Activated CD8-positive, alpha-beta T cell treated with anti-CD3 and anti-CD28 coated beads, Interleukin-2, amount 10 ng/mL, durations not matched to agents 7 days and 5 days (primary cell): ENCODE data around the gene KCNT1. TPM values are rescaled to one million over a fixed set of nuclear protein-coding genes. Genes with fewer than 3 reads are reported as not detected.

Experiments used
- ATAC-seq: fragments of 150-1000 bp; cut with Tn5 transposase; one replicate; pipeline ENCODE4 v1.10.0; 2021; ENCODE audit warnings: moderate library complexity
- CTCF ChIA-PET: fragments of 350-600 bp; sonication (Branson Sonifier 250); formaldehyde crosslinking; loops from one replicate; lab custom pipeline; 2021; ENCODE audit warnings: antibody characterized with exemption; lab: Charles Lee
- POLR2A ChIA-PET: fragments of 350-600 bp; sonication (Branson Sonifier 250); formaldehyde crosslinking; loops from one replicate; lab custom pipeline; 2021; ENCODE audit warnings: antibody characterized with exemption; lab: Charles Lee
- DNase-seq: peaks from one replicate; pipeline ENCODE4 v3.0.0-alpha.2; 2020
- H3K27ac Mint-ChIP-seq: one replicate; pipeline ENCODE4 v1.8.0; 2021; ENCODE audit warnings: mild to moderate bottlenecking, mixed read lengths
- H3K27me3 Mint-ChIP-seq: one replicate; pipeline ENCODE4 v1.8.0; 2021; ENCODE audit warnings: low read depth, mixed read lengths
- H3K36me3 Mint-ChIP-seq: one replicate; pipeline ENCODE4 v1.8.0; 2021; ENCODE audit warnings: low read depth, mixed read lengths
- H3K4me1 Mint-ChIP-seq: one replicate; pipeline ENCODE4 v1.8.0; 2021; ENCODE audit warnings: low read depth, mixed read lengths
- H3K4me3 Mint-ChIP-seq: one replicate; pipeline ENCODE4 v1.8.0; 2021; ENCODE audit warnings: mild to moderate bottlenecking, mixed read lengths
- H3K9me3 Mint-ChIP-seq: one replicate; pipeline ENCODE4 v1.8.0; 2022; ENCODE audit warnings: mixed read lengths; ENCODE audit not compliant: insufficient read depth
- total RNA-seq, 2 experiments: library from RNA; stranded (reverse); gene quantifications; one replicate each; pipeline ENCODE4 v1.2.3, GENCODE V29; 2021

Gene KCNT1
- total RNA-seq, 2 experiments from 2014 or later: not detected

DNA sequence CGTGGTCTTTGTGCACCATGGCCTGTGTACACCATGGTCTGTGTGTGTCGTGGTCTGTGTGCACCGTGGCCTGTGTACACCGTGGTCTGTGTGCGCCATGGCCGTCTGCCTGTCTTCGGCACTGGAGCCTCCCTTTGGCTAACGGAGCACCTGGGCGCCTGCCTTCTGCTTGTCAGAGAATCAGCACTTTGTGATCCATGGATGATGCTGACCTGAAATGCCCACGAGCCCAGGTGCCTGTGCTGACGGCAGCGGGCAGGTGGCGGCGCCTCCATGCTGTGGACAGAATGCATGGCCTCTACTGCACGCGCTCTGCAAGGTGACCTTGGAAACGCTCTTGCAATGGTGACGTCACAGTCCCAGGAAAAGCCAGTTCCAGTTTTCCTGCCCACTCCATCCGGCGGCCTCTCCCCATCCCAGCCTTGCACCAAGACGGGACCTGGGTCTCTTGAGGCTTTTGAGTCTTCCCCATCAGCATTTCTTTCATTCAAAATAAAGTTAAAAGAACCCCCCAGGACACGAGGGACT is 24.3 kb upstream of the KCNT1 start:
- Mint-ChIP-seq H3K9me3 (no peaks in the 10 kb centered on the region), H3K27ac (no peak overlapping the region), H3K4me1 (no peaks in the 10 kb centered on the region), H3K4me3 (no peak overlapping the region), H3K36me3 (no peaks in the 10 kb centered on the region), H3K27me3 (no peaks in the 10 kb centered on the region)
- ChIA-PET POLR2A (no interaction called here), CTCF (no interaction called here)
- ATAC-seq (no peak), DNase-seq (no peak)

DNA sequence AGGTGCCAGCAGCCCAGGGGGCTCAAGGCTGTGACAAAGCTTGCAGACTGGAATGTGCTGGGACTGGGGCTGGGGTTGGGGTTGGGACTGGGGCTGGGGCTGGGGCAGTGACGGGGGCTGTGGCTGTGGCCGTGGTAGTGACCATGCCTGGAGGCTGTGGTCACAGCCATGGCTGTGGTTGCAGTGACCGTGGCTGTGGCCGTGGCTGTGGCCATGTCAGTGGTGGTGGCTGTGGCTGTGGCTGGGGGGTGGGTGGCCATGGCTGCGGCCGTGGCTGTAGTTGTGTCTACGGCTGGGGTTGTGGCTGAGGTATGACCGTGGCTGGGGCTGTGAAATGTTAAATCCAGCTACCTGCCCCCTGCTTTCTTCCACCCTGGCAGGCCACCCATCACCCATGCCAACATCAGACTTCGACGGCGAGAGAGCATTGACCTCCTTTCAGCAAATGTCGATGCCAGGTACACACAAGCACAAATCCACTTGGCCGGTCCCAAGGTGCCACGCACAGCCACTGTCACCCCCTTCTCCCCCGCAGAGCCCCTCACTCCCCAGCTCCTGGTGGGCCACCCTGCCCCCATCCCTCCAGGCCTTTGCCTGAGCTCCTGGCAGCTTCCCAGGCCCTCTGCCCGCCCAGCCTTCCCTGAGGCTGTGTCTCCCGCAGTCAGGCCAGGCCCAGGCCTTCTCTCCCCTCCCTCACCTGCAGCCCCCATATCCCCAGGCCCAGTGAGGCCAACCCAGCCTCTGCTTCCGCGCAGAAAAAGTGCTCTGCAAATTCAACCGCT is 23.6 kb upstream of the KCNT1 start:
- Mint-ChIP-seq H3K4me1 (no peaks in the 10 kb centered on the region), H3K27ac (no peak overlapping the region), H3K36me3 (no peaks in the 10 kb centered on the region), H3K4me3 (no peak overlapping the region), H3K9me3 (no peaks in the 10 kb centered on the region), H3K27me3 (no peaks in the 10 kb centered on the region)
- ATAC-seq (no peak), DNase-seq (no peak)
- ChIA-PET CTCF (no interaction called here), POLR2A (no interaction called here)

DNA sequence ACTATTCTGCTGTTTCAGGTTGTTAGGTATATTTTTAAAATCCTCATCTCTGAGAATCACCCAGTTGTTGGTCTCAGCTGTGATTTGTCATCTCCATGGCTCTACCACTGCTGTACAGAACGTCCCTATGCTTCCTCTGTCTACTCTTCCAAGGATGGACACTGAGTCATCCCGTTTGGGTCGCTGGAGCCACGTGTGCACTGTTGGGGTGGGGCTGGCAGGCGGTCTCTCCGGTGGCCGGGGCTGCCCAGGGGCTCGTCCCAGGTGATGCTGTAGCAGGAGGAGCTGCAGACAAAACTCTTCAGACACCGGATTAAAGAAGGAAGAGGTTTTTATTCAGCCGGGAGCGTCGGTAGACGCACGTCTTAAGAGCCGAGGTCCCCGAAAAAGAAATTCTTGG is 21.9 kb upstream of the KCNT1 start:
- Mint-ChIP-seq H3K4me3 (no peak overlapping the region), H3K27ac (no peak overlapping the region), H3K27me3 (no peaks in the 10 kb centered on the region), H3K9me3 (no peaks in the 10 kb centered on the region), H3K4me1 (no peaks in the 10 kb centered on the region), H3K36me3 (no peaks in the 10 kb centered on the region)
- no peak for DNase-seq
- ChIA-PET CTCF (no interaction called here), POLR2A (no interaction called here)
- ATAC-seq: no peak

DNA sequence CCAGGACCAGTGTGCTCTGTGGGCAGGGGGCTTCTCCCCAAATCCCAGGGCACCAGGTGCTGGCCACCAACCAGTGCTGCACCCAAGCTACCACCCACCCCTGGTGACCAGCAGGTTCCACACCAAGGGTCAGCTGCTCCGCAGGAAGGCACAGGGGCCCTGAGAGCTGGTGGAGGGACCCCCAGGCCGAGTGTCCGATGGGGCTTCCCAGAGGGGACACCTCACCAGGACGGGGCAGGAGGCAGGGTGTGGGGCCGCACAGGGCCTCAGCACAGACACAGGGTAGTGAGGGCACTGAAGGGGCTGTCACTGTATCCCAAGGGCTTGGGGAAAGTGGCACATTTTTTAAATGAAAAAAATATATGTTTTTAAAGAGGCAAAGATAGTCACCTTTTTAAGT is 20.8 kb upstream of the KCNT1 start:
- ChIA-PET POLR2A (no interaction called here), CTCF (no interaction called here)
- no peak for DNase-seq
- no peaks in the 10 kb centered on the region for H3K36me3 Mint-ChIP-seq
- no peaks in the 10 kb centered on the region for H3K27me3 Mint-ChIP-seq
- H3K4me1 Mint-ChIP-seq: no peaks in the 10 kb centered on the region
- ATAC-seq: no peak
- no peak overlapping the region for H3K27ac Mint-ChIP-seq
- no peaks in the 10 kb centered on the region for H3K9me3 Mint-ChIP-seq
- H3K4me3 Mint-ChIP-seq: no peak overlapping the region

DNA sequence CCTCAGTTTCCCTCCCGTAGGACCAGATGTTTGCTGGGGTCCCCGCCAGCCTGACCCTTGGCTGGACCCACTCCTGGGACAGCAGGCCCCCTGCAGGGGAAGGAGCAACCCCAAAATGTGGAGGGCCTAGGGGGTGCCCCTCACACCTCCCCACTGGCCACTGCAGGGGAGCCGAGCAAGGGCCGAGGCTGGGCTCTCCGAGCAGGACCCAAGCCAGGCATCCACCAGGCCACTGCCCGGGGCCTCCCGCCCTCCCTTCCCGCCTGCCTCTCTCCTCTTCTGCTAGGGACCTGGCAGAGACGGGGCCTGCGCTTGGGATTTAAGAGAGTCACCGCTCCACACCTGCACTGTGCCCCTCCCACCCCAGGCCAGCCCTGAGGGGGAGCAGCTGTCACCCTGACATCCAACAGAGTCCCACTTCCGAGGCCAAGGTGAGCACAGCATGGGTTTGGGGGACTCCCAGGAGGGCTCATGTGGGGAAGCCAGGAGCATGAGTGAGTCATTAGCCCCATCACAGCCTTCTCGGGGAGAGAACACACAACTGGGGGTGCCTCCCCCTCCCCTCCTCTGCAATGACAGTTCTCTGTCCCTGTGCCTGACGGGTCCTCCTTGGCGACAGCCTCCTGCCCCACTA is 18.5 kb upstream of the KCNT1 start:
- no peak for DNase-seq
- no peaks in the 10 kb centered on the region for H3K36me3 Mint-ChIP-seq
- H3K27me3 Mint-ChIP-seq: no peaks in the 10 kb centered on the region
- ChIA-PET CTCF (no interaction called here), POLR2A (no interaction called here)
- H3K27ac Mint-ChIP-seq: no peak overlapping the region
- ATAC-seq: no peak
- no peaks in the 10 kb centered on the region for H3K4me1 Mint-ChIP-seq
- H3K4me3 Mint-ChIP-seq: no peak overlapping the region
- no peaks in the 10 kb centered on the region for H3K9me3 Mint-ChIP-seq

DNA sequence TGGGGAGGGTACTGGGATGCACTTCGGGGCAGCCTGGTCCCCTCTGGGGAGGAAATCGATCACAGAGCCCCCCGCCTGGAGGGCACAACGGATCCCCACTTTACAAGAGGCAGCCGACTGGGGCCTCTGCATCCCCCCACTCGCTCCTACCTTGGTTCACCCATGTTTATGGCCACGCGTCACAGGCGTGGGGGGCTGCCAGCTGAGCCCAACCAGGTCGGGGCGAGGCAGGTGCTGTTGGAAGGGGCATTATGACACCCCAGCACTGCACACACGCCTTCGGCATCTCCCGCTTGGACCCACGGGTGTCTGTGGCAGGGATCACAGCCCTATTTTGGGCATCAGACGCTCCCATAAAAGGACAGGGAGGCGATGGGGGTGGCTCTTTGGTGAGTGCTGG is 17.3 kb upstream of the KCNT1 start:
- H3K27me3 Mint-ChIP-seq: no peaks in the 10 kb centered on the region
- no peak overlapping the region for H3K27ac Mint-ChIP-seq
- H3K4me3 Mint-ChIP-seq: no peak overlapping the region
- no peaks in the 10 kb centered on the region for H3K36me3 Mint-ChIP-seq
- ATAC-seq: no peak
- DNase-seq: no peak
- CTCF ChIA-PET: no interaction called here
- no peaks in the 10 kb centered on the region for H3K4me1 Mint-ChIP-seq
- POLR2A ChIA-PET: no interaction called here
- H3K9me3 Mint-ChIP-seq: no peaks in the 10 kb centered on the region

DNA sequence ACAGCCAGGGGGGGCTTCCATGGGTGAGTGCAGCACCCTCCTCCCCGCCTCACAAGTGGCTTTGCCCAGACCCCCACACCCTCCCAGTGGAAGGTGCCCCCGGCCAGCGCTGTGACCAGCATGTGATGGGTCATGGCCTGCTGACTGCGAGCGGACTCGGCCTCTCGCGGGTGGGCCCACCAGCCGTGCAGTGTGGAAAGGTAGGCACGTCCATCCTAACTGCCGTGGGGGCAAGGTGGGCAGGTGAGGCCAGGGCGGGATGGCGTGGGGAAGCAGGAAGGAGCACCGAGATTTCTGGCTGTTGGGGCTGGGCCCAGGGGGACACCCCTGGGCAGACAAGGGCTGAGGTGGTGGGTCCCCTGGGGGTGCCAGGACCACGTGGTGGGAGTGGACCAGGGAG is 14.8 kb upstream of the KCNT1 start:
- no peak for DNase-seq
- no peaks in the 10 kb centered on the region for H3K27me3 Mint-ChIP-seq
- H3K4me3 Mint-ChIP-seq: no peak overlapping the region
- no peak for ATAC-seq
- no peaks in the 10 kb centered on the region for H3K36me3 Mint-ChIP-seq
- no peaks in the 10 kb centered on the region for H3K4me1 Mint-ChIP-seq
- no peak overlapping the region for H3K27ac Mint-ChIP-seq
- H3K9me3 Mint-ChIP-seq: no peaks in the 10 kb centered on the region
- POLR2A ChIA-PET: no interaction called here
- CTCF ChIA-PET: no interaction called here

DNA sequence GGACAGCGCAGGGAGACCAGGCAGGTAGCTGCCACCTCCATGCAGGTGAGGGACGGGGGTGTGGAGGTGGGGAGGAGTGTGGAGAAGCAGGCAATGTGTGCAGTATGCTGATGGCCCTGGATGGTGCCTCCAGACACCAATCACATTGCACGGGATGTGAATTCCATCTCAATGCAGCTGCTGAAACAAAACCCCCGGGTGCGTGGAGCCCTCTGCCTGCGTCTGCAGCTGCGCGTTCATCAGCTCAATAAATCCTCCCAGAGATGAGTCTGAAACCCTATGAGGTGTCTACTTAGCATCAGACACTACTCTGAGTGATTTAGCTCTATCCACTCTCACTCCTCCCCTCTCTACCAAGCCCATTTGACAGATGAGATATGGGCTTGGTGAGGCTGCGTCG is 13.0 kb upstream of the KCNT1 start:
- ChIA-PET CTCF (no interaction called here), POLR2A (no interaction called here)
- Mint-ChIP-seq H3K4me3 (no peak overlapping the region), H3K27ac (no peak overlapping the region), H3K4me1 (no peaks in the 10 kb centered on the region), H3K36me3 (no peaks in the 10 kb centered on the region), H3K27me3 (no peaks in the 10 kb centered on the region), H3K9me3 (no peaks in the 10 kb centered on the region)
- ATAC-seq: no peak
- no peak for DNase-seq

DNA sequence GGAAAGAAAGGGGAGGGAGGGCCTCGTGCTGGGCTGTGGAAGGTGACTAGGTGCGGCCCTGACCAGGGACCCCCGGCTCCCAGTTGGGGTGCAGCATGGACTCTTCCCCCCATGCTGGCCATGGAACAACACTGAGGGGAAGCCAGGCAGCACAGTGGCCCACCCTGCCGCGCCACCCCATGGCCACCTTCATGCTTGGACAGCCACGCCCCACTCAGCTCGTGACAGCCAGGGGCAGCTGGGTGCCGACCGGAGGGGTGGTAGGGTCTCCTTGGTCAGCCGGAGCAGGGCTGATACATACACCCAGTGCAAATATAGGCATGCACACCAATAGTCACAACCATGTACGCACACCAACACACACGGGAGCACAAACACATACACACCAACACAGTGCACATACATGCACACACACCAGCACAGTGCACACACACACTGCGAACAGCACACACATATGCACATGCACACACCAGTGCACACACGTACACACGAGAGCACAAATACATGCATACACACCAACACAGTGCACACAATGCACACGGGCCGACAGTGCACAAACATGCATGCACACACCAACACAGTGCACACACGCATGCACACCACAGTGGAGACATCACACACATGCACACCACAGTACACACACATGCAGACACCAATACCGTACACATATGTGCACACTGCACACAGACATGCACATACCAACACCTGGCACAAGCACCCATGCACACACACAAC is 11.0 kb upstream of the KCNT1 start:
- H3K9me3 Mint-ChIP-seq: no peaks in the 10 kb centered on the region
- H3K36me3 Mint-ChIP-seq: no peaks in the 10 kb centered on the region
- ChIA-PET CTCF (interaction anchor here (0.5 kb wide), 1 partner anchor 257 kb away, joined by 3 read pairs; no protein-coding TSS in a partner anchor), POLR2A (no interaction called here)
- no peak overlapping the region for H3K27ac Mint-ChIP-seq
- no peak overlapping the region for H3K4me3 Mint-ChIP-seq
- ATAC-seq (no peak), DNase-seq (no peak)
- no peaks in the 10 kb centered on the region for H3K27me3 Mint-ChIP-seq
- no peaks in the 10 kb centered on the region for H3K4me1 Mint-ChIP-seq

DNA sequence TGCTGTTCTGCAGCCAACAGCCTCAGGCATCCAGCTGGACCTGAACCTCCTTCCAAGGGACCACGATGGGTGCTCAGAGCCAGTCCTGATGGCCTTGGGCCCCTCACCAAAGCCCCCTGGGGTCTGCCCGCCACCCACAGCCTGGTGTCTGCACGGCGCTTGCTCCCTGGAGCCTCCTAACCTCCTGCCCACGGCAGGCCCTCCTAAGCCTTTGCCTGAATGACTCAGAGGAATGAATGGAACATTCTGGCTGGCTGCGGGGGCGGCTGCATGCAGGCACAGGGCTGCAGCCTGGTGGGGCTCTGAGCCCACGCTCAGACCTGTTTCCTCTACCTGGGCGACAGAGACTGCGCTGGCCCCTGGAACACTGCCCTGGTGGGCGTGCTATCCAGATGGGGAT is 9.6 kb upstream of the KCNT1 start:
- Mint-ChIP-seq H3K27ac (no peak overlapping the region), H3K9me3 (no peaks in the 10 kb centered on the region), H3K27me3 (no peaks in the 10 kb centered on the region), H3K4me1 (no peaks in the 10 kb centered on the region), H3K36me3 (no peaks in the 10 kb centered on the region), H3K4me3 (no peak overlapping the region)
- ATAC-seq: no peak
- no peak for DNase-seq
- ChIA-PET CTCF (no interaction called here), POLR2A (no interaction called here)

DNA sequence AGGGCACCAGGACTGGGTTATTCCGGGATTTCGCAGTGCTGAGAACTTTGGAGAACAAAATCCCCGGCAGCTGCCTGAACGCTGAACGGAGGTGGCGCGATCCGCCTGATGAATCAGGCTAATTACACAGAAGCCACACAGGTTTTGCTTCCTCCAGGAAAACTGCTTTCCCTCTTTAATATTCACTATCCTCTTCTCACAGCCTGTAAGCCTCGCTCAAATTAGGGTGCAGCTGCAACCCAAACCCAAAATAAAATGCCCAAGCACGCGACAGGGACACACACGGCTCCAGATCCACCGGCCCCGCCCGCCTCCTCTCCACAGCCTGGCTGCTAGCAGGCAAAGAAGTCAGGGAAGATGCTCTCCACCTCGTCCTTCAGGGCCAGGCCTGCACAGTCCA is 8.7 kb upstream of the KCNT1 start:
- Mint-ChIP-seq H3K27ac (no peak overlapping the region), H3K9me3 (no peaks in the 10 kb centered on the region), H3K36me3 (no peaks in the 10 kb centered on the region), H3K4me1 (no peaks in the 10 kb centered on the region), H3K4me3 (no peak overlapping the region), H3K27me3 (no peaks in the 10 kb centered on the region)
- ChIA-PET POLR2A (no interaction called here), CTCF (no interaction called here)
- DNase-seq (no peak), ATAC-seq (no peak)

DNA sequence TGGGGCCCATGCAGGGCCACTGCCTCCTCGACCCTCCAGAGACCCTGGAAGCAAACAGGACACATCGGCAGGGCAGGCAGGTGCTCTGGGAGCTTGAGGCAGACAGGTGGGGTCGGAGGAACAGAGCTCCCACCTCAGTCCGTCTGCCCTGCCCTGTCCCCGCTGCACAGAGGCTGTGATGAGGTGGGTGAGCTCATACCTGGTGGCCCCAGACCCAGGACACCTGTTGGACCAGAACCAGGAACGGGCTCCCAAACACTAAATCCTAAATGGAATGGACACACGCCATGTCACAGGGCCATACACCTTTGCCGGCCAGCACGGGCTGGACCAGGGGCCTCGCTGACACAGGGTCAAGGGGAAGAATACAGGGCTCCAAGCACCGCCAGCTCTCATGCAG is 8.2 kb upstream of the KCNT1 start:
- POLR2A ChIA-PET: no interaction called here
- CTCF ChIA-PET: no interaction called here
- Mint-ChIP-seq H3K27me3 (no peaks in the 10 kb centered on the region), H3K4me3 (no peak overlapping the region), H3K36me3 (no peaks in the 10 kb centered on the region), H3K9me3 (no peaks in the 10 kb centered on the region), H3K27ac (no peak overlapping the region), H3K4me1 (no peaks in the 10 kb centered on the region)
- ATAC-seq (no peak), DNase-seq (no peak)
